Measurements from ENCODE around the gene URGCP. TPM values are rescaled to one million over a fixed set of nuclear protein-coding genes. Genes with fewer than 3 reads are reported as not detected.

URGCP gene
- total RNA-seq, 1 experiment from 2014 or later = 30.7 TPM

DNA sequence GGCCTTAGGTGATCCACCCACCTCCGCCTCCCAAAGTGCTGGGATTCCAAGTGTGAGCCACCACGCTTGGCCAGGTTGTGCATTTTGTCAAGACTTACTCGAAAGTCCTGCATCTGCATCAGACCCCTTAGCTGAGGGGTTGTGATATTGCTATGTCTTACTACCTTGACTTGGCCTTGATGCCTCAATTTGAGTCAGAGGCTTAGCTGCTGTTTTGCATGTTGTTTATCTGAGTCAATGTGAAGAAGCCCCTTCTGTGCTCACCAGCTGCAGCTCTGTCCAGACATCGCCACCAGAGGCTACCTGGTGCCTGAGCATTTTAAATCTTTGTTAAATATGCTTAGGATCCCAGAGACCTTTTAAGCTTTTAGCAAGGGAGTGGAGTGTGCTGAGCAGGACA lies 37.9 kb upstream of the URGCP start:
- Mint-ChIP-seq H3K9me3 (no peaks in the 10 kb centered on the region), H3K27me3 (ENCODE audit: low read depth) (no peaks in the 10 kb centered on the region; the same call in 1 of the 2 replicates), H3K4me3 (no peak overlapping the region), H3K4me1 (peaks cover 4 to 15% of the 10 kb centered on the region in 2 experiments; a peak in 3 of 4 replicates), H3K36me3 (ENCODE audit: insufficient read depth in 1 of 3, low read depth in 3 of 3) (peaks cover 0 to 5% (median 0%) of the 10 kb centered on the region in 3 experiments; a peak in 1 of 7 replicates), H3K27ac (no peak overlapping the region)
- TF ChIP-seq, protein P1, sequence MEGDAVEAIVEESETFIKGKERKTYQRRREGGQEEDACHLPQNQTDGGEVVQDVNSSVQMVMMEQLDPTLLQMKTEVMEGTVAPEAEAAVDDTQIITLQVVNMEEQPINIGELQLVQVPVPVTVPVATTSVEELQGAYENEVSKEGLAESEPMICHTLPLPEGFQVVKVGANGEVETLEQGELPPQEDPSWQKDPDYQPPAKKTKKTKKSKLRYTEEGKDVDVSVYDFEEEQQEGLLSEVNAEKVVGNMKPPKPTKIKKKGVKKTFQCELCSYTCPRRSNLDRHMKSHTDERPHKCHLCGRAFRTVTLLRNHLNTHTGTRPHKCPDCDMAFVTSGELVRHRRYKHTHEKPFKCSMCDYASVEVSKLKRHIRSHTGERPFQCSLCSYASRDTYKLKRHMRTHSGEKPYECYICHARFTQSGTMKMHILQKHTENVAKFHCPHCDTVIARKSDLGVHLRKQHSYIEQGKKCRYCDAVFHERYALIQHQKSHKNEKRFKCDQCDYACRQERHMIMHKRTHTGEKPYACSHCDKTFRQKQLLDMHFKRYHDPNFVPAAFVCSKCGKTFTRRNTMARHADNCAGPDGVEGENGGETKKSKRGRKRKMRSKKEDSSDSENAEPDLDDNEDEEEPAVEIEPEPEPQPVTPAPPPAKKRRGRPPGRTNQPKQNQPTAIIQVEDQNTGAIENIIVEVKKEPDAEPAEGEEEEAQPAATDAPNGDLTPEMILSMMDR (conservative IDR thresholded peaks at IDR 0.05) = no peak
- no peaks in the 10 kb centered on the region for H3K27me3 ChIP-seq (ENCODE audit: insufficient read depth, low read length)
- H3K4me2 ChIP-seq (ENCODE audit: insufficient read depth, insufficient read length, low read length) = no peak overlapping the region
- no peaks in the 10 kb centered on the region for H3K23me2 ChIP-seq (ENCODE audit: insufficient read length, low read depth, low read length, poor library complexity, severe bottlenecking)
- no peak overlapping the region for H2BK12ac ChIP-seq (ENCODE audit: insufficient read length, low read depth, low read length)
- no peaks in the 10 kb centered on the region; the same call in 1 of the 2 replicates for H3K79me2 ChIP-seq (ENCODE audit: insufficient read depth, low read length)
- H2BK120ac ChIP-seq (ENCODE audit: low read depth, low read length, poor library complexity, severe bottlenecking) = no peak overlapping the region
- H4K5ac ChIP-seq (ENCODE audit: insufficient read length, low read depth, low read length) = no peak overlapping the region
- H2BK15ac ChIP-seq (ENCODE audit: low read depth, low read length) = no peak overlapping the region
- no peak overlapping the region for H3K23ac ChIP-seq (ENCODE audit: insufficient read length, low read depth, low read length)
- H2BK20ac ChIP-seq (ENCODE audit: low read depth, low read length, poor library complexity, severe bottlenecking) = no peak overlapping the region
- no peak for DNase-seq
- H2AK5ac ChIP-seq (ENCODE audit: insufficient read length, low read length) = no peak overlapping the region
- H3K18ac ChIP-seq (ENCODE audit: insufficient read length, low read depth, low read length) = no peak overlapping the region
- peaks cover 4% of the 10 kb centered on the region; the same call in 1 of the 2 replicates for H3K4me1 ChIP-seq (ENCODE audit: insufficient read depth, low read length)
- no peaks in the 10 kb centered on the region for H3K9me3 ChIP-seq (ENCODE audit: control insufficient read depth, low read depth, low read length)
- H3T11ph ChIP-seq (ENCODE audit: low read length) = no peak overlapping the region
- H3K56ac ChIP-seq (ENCODE audit: insufficient read length, low read depth, low read length) = no peak overlapping the region
- H4K91ac ChIP-seq (ENCODE audit: insufficient read length, low read depth, low read length) = no peak overlapping the region
- no peak overlapping the region for H2AFZ ChIP-seq (ENCODE audit: low read length)
- no peak overlapping the region for H4K8ac ChIP-seq (replicated peaks; ENCODE audit: insufficient read length, low read depth, low read length)
- H2BK5ac ChIP-seq (ENCODE audit: insufficient read length, low read length) = no peak overlapping the region
- H3K9ac ChIP-seq (ENCODE audit: extremely low read depth, insufficient read length, low read length) = no peak overlapping the region
- no peak overlapping the region for H3K14ac ChIP-seq (ENCODE audit: insufficient read depth, low read length)
- no peak overlapping the region for H3K4ac ChIP-seq (ENCODE audit: low read depth, low read length)
- H3K79me1 ChIP-seq (ENCODE audit: insufficient read depth, low read depth, low read length, poor library complexity, severe bottlenecking) = no peaks in the 10 kb centered on the region
- no peak overlapping the region for H3K27ac ChIP-seq (ENCODE audit: insufficient read length, low read depth, low read length)
- whole genome bisulfite sequencing (ENCODE audit: extremely low coverage, insufficient read length, low lambda C conversion rate) = no CpG with 5 or more reads among the region's 4 CpGs
- no peaks in the 10 kb centered on the region for H4K20me1 ChIP-seq (ENCODE audit: control insufficient read depth, insufficient read depth, insufficient read length)

All from H9 (cell line).